HL-60 (cell line): ENCODE data around the gene MSH3.

Experiments
- DNase-seq, 2 experiments: peaks; one replicate each; pipeline ENCODE4 v3.0.0-alpha.2; 2010 to 2020; ENCODE audit warnings: low read depth in 1 of 2, low spot score in 1 of 2
- H3K27ac ChIP-seq: fragments of 250-450 bp; sonication (Bioruptor Pico); replicated peaks from 2 replicates; pipeline ENCODE4 v1.5.1; 2020; ENCODE audit warnings: mild to moderate bottlenecking, moderate library complexity
- H3K27me3 ChIP-seq: fragments of 250-450 bp; sonication (Bioruptor Pico); 2 replicates; pipeline ENCODE4 v1.5.1; 2021; ENCODE audit warnings: mild to moderate bottlenecking, moderate library complexity; ENCODE audit not compliant: insufficient read depth, poor library complexity, severe bottlenecking
- H3K4me3 ChIP-seq: replicated peaks from 2 replicates; pipeline ENCODE4 v1.5.1; 2011; ENCODE audit warnings: mild to moderate bottlenecking, control low read depth, low read length; ENCODE audit not compliant: insufficient read depth
- CTCF ChIP-seq: IDR thresholded peaks from one replicate; pipeline ENCODE4 v1.5.1; 2011; ENCODE audit warnings: low read length, control low read depth, inconsistent platforms; ENCODE audit not compliant: insufficient read depth
- GABPA ChIP-seq: IDR thresholded peaks from 2 replicates; pipeline ENCODE4 v1.6.1; 2012; ENCODE audit warnings: low read depth
- POLR2AphosphoS5 ChIP-seq: IDR thresholded peaks from 2 replicates; pipeline ENCODE4 v1.6.1; 2012; ENCODE audit warnings: low read depth
- SPI1 ChIP-seq: IDR thresholded peaks from 2 replicates; pipeline ENCODE4 v1.6.1; 2012; ENCODE audit warnings: low read depth, mild to moderate bottlenecking, borderline replicate concordance
- TF ChIP-seq, protein P1 (sequence below): IDR thresholded peaks from 2 replicates; pipeline ENCODE4 v1.6.1; 2012; ENCODE audit warnings: low read depth; ENCODE audit not compliant: insufficient replicate concordance

Gene MSH3

DNA sequence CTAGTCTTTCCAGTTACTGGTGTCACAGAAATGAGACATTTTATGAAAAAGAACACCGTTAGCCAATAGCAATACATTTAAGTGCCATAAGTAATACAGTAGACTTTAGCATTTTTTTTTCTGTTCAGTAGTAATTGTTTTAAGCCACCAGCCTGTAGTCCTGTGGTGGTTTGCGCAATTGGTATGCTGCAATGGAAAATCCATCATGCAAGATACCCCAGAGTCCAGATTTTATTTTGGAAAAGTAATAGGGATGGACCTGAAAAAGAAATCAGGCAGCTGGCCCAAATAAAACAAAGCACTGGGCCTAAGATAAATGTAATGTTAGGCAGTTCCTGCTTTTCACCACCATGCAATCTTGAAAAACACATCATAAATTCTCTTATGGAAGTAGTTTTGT, 211.1 kb downstream of the MSH3 start:
- Histone ChIP-seq H3K27ac (no peak overlapping the region), H3K27me3 (no peaks in the 10 kb centered on the region), H3K4me3 (no peak overlapping the region)
- DNase-seq = no peak
- TF ChIP-seq SPI1 (no peak), CTCF (no peak), POLR2AphosphoS5 (no peak), GABPA (no peak)
- TF ChIP-seq, protein P1, sequence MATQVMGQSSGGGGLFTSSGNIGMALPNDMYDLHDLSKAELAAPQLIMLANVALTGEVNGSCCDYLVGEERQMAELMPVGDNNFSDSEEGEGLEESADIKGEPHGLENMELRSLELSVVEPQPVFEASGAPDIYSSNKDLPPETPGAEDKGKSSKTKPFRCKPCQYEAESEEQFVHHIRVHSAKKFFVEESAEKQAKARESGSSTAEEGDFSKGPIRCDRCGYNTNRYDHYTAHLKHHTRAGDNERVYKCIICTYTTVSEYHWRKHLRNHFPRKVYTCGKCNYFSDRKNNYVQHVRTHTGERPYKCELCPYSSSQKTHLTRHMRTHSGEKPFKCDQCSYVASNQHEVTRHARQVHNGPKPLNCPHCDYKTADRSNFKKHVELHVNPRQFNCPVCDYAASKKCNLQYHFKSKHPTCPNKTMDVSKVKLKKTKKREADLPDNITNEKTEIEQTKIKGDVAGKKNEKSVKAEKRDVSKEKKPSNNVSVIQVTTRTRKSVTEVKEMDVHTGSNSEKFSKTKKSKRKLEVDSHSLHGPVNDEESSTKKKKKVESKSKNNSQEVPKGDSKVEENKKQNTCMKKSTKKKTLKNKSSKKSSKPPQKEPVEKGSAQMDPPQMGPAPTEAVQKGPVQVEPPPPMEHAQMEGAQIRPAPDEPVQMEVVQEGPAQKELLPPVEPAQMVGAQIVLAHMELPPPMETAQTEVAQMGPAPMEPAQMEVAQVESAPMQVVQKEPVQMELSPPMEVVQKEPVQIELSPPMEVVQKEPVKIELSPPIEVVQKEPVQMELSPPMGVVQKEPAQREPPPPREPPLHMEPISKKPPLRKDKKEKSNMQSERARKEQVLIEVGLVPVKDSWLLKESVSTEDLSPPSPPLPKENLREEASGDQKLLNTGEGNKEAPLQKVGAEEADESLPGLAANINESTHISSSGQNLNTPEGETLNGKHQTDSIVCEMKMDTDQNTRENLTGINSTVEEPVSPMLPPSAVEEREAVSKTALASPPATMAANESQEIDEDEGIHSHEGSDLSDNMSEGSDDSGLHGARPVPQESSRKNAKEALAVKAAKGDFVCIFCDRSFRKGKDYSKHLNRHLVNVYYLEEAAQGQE = no peak

GRCh38 chr5:80866371-80866770, 211.9 kb downstream of the MSH3 start:
- TF ChIP-seq SPI1 (peak; percentile 77), POLR2AphosphoS5 (no peak)
- Histone ChIP-seq H3K27ac (no peak overlapping the region), H3K27me3 (no peaks in the 10 kb centered on the region), H3K4me3 (no peak overlapping the region)
- peak; percentile 8 to 18 for DNase-seq

DNA sequence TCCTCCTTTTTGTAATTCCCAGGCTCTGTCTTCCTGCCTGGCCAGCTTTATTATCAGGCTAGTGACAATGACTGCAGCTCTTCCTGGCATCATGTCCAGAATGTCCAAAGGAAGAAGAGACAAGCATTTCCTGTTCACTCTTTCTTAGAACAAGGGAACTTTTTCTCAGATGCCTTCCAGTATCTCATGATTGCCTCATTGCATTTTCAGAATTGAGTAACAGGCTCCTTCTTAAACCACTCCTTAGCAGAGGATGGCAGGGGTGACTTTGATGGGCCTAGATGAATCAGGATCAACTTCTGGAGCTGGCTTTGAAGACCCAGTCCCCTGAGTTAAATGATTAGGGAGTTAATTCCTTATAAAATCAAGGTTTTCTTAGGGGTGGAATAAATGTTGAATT, 212.8 kb downstream of the MSH3 start:
- H3K27me3 ChIP-seq = no peaks in the 10 kb centered on the region
- peak in 1 of 2 experiments; percentile 2 for DNase-seq
- H3K4me3 ChIP-seq = no peak overlapping the region
- TF ChIP-seq POLR2AphosphoS5 (no peak), CTCF (no peak)
- TF ChIP-seq, protein P1 = no peak
- H3K27ac ChIP-seq = no peak overlapping the region

- DNase-seq = no peak
- no peak for TF ChIP-seq CTCF
- TF ChIP-seq POLR2AphosphoS5 = no peak
- TF ChIP-seq GABPA = no peak
- TF ChIP-seq, protein P1 = peak; percentile 54
- TF ChIP-seq SPI1 = no peak
- Histone ChIP-seq H3K27ac (no peak overlapping the region), H3K27me3 (no peaks in the 10 kb centered on the region), H3K4me3 (no peak overlapping the region)
Measured at GRCh38 chr5:80870442-80870841, 216.0 kb downstream of the MSH3 start.
